GM19324 (cell line): ENCODE results near the gene ACIN1.

Experiments
- ATAC-seq: cut with Tn5 transposase; IDR thresholded peaks from one replicate; pipeline ENCODE4 v1.9.1; 2021; ENCODE audit warnings: mild to moderate bottlenecking, moderate library complexity; ENCODE audit not compliant: unreplicated experiment, low FRiP score

Gene ACIN1

DNA sequence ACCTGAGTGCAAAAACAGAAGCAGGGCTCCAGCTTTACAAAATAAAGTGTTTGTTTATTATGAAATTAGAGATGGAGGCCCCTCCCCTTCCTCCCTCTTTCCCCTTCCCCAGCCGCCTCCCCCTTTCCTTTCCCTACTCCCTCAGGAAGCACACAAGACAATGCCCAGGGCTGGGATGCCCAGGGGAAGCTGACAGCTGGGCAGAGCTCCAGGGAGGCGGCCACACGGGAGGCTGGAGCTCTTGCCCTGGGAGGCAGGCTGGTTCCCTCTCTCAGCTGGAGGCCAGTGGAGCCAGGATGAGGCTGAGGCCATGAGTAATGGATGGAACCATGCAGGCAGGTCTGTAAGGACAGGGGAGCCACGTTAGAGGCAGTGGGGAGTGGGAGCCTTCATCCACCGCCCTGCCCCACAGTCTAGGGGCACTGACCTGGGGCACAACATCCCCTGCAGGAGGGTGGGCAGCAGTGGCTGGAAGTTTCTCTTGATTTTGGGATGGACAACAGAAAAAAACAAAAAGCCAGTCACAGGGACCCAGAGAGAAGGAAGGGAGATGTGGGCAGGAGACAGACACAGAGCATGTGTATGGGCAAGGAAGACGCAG is 47.8 kb downstream of the ACIN1 start:
- ATAC-seq, result no peak

DNA sequence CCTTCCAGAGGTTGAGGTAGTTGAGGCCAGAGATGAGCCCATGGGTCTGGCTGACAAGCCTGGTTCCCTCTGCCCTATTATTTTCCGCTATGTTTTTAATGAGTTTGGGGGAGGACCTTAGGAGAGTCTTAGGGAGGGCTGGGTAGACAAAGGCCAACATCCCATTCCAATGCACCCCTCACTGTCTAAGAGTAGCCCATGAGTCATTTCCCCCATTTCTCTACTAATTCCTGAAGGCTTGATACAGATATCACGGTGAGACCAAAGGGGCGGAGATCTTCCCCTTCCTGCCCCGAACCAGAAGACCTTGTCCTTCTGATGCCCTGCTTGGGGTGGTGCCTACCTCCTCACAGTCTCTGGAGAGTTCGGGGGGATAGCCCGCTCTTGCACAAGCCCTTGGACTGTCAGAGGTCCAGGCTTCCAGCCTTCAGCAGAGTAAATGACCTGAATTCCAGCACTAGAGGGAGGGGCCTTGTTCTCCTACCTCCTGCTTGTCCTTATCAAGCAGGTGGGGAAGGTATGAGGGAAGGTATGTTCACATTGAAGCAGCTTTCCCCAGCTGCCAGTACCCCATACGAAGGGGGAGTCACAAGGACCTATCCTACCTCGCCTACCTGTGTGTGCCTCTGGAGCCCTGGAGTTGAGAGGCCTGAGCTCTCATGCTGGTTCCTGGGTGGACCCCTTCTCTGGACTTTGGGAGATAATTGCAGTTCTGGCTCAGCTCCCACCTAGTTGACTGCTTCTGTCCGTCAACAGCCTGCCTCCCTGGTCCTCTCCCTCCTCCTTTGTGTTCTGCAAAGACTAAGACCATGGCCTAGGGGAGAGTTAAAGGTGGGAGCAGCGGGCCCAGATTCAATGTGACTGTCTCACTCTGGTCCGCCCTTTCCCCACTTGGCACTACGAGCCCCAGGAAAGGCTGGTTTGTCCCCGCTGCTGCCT is 49.2 kb downstream of the ACIN1 start:
- no peak for ATAC-seq

DNA sequence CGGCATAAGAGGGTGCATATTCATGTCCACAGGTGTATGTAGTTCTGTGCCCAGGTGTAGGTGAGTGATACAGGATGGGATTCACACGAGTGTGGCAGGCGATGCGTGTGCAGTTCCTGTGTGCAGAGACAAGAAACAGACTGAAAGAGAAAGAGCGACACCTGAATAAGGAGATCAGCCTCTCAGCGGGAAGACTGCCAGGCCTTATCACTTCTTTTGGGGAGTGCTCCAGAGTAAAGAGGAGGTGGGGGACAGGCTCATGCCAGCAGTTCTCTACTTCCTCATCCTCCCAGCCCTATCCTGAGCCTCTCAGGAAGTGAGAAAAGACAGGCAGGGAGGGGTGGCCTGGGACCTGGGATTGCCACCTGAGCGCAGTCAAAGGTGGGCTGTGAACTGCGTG is 50.1 kb downstream of the ACIN1 start:
- ATAC-seq, result no peak

DNA sequence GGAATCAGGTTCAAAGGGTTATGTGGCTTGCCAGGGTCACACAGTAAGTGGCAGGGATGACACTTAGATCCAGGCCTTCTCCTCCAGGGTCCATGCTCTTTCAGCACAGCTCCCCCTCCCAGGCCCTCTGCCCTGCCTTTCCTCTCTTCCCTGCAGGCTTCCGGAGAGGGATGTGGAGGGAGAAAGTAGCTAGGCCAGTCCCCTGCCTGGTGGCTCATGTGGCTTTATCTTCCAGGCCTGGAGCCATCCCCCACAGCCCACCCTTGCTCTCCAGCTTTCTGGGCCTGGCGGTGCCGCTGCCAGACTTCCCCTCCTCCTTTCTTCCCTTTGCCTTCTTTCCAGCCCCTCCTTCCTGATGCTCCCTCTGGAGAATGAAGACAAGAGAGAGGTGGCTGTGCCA is 51.2 kb downstream of the ACIN1 start:
- no peak for ATAC-seq

DNA sequence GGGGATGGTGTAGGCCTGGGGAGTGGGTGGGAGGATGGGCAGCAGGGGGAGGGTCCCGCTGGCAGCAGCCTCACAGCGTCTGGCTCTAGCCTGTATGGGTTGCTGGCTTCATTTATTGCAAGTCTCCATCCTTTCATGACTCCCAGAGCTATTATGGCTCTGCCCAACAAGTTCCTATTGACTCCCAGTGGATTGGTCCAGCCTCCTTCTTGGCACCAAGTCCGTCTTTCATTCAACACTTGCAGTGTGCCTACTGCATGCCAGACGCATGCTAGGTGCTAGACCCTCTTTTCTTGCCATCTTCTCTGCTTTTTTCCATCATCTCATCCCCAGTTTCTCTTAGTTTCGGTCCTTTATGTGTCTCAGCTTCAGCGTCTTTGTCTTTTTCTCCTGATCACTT is 51.8 kb downstream of the ACIN1 start:
- ATAC-seq, result no peak

DNA sequence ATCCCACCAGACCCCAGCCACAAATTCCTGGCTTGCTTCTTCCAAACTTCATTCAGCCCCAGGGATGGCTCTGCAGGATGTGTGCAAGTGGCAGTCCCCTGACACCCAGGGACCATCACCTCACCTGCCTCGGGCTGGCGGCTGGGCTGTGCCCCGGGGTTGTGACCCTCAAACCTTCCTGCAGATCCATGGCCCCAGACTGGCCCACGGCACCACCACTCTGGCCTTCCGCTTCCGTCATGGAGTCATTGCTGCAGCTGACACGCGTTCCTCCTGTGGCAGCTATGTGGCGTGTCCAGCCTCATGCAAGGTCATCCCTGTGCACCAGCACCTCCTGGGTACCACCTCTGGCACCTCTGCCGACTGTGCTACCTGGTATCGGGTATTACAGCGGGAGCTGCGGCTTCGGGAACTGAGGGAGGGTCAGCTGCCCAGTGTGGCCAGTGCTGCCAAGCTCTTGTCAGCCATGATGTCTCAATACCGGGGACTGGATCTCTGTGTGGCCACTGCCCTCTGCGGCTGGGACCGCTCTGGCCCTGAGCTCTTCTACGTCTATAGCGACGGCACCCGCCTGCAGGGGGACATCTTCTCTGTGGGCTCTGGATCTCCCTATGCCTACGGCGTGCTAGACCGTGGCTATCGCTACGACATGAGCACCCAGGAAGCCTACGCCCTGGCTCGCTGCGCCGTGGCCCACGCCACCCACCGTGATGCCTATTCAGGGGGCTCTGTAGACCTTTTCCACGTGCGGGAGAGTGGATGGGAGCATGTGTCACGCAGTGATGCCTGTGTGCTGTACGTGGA is 52.6 kb downstream of the ACIN1 start, which contains the start of gene PSMB11:
Gene PSMB11, plus strand, starts transcription at position 51 of the 804 bp plus-strand sequence. Its CDS starts 14 bp downstream, at position 65.
- no peak for ATAC-seq

DNA sequence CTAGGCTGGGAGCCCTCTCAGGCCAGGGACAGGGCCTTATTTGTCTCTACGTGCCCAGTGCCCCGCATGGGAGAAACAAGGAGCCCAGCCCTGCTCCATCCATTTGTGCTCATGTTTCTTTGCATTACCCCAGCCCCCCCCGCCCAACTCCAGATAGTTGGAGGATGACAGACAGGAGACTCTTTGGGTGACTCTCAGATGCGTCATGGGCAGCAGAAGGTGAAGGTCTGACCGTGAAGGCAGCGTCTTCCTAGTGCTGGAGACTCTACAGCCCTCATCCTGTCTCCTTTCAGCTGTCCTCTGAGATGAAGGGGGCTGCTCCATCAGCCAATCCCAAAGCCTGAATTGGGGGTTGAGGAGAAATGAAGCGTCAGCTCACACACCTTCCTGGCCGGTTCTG is 53.2 kb downstream of the ACIN1 start:
- ATAC-seq, result no peak

DNA sequence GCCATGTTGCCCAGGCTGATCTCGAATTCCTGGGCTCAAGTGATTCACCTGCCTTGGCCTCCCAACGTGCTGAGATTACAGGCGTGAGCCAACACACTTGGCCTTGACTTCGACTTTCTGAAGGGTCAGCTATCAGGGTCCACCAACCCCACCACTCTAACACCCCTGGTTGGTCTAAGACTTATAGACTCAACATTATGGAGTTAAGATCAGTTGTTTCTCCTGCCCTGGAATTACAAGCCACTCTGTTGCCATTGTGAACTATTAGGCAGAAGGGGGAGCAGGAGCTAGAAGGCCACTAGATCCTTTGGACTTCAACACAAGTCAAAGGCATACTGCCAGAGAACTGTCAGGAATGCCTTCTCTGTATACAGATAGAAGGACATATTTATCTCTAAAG is 54.8 kb downstream of the ACIN1 start:
- no peak for ATAC-seq

DNA sequence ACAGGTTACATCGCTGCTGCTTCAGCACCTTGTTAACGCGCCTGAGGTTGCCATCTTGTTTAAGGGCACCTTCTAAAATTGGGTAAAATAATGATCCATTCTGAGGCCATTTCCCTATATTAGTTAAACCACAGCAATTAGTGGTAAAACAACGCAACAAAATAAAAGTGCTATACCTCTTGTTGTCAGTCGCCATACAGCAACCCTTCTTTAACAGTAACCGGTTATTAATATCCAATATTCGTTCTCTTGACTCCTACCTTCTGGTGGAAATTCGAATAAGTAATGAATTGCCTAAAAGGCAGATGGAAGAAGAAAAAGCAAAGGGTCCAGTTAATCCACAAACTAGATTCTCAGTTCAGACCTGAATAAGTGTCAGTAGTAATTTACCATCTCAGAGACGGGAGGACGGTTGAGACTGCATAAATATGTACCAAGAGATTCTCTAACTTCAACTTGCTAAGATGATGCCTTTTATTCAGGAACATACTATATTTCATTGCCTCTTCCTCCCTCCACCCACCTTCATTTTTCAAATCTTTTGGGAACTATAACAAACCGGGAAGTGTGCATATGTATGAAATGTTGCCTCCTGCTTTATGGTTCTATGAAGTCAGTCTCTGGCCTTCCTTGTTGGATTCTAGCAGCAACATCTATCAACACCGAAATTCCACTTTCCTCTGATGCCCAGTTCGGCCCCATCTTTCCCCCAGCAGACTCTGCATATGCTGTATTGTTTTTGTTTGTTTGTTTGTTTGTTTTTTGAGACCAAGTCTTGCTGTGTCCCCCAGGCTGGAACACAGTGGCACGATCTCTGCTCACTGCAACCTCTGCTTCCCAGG is 59.4 kb downstream of the ACIN1 start:
- ATAC-seq, result no peak

DNA sequence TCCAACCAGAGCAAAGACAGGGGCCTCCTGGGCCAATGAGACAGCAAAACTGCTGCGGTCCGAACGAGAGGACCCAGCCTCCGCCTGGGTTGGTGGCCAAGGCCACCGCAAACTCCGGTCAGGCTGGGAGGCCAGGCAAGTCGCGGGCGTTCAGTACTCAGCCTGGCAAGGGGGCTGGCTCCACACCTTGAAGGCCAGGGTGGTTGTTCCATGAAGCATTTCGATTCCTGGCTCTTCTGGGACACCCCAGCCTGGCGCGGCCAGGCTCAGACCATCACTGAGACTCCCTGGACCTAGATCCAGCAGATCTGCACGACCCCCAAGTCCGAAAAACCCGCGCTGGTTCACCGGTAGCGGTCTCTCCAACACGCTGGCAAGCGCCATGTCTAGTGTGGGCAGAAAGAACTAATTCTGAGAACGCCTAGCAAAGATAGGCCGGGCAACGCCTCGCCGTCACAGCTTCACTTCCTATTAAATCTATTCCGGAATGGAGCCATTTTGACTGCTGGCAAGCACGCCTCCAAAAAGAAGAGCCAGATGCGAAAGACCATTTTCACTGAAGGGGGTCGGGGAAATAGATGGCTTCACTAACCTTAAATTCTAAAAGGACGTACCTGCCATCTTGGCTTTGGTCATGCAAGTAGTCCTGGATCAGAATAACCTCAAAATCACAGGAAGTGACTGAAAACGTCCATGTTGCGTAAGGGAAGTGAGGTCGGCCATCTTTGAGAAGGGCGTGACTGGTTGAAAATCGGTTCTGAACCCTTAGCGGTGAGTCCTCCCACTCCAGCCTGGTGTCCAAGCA is 60.2 kb downstream of the ACIN1 start, which contains the start of gene PSMB5:
Gene PSMB5, minus strand, starts transcription at position 403 of the 805 bp plus-strand sequence. Its CDS starts 19 bp downstream, at position 384.
- peak; percentile 92 for ATAC-seq

DNA sequence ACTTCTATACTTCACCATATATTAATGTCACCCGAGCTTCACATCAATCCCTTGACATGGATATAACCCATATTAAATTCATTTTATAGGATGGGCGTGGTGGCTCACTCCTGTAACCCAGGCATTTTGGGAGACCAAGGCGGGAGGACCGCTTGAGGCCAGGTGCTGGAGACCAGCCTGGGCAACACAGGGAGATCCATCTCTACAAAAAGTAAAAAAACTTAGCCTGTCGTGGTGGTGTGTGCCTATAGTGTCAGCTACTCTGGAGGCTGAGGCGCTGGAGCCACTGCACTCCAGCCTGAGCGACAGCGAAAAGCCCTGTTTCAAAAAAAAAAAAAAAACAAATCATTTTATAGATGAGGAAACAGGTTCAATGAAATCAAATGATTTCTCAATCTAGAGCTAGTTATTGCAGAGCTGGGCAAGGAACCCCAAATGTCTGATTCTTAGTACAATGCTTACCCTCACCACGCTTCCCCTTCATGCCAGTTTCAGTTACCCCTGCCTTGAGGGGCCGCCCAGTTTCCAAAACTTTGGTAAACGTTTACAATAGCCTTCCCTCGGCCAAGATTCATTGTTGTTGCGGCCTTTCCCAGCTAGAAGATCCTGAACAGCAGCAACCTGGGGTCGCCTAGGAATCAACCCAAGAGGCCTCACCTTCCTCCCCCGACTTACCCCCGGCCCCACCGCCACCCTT is 61.0 kb downstream of the ACIN1 start:
- peak; percentile 6 for ATAC-seq

DNA sequence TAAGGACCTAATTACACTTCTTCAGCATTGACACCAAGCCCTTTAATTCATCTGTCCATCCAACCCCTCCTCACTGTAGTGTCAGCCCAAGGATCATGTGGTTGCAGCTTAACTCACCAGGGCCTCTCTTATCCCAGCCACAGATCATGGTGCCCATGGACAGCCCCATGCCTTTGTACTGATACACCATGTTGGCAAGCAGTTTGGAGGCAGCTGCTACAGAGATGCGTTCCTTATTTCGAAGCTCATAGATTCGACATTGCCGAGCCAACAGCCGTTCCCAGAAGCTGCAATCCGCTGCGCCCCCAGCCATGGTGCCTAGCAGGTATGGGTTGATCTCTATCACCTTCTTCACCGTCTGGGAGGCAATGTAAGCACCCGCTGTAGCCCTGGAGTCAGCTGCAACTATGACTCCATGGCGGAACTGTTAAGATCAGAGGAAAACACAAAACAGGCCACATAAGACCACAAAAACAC is 61.6 kb downstream of the ACIN1 start:
- no peak for ATAC-seq

DNA sequence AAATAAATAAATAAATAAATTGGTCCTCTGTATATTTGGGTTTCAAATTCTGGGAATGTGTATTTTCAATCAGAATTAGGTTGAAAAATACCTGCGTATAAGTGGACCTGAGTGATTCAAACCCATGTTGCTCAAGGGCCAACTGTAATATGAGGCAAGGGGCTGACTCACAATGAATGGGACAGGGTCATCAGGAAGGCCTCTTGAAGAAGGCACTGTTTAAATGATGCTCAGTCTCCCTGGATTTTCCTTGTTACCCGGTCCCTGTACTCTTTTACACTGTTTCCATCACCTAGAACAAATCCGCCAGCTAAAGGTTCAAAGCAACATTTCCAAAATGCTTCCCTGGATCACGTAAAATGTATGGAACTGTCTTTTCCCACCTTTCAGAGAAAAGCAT is 64.0 kb downstream of the ACIN1 start:
- no peak for ATAC-seq

DNA sequence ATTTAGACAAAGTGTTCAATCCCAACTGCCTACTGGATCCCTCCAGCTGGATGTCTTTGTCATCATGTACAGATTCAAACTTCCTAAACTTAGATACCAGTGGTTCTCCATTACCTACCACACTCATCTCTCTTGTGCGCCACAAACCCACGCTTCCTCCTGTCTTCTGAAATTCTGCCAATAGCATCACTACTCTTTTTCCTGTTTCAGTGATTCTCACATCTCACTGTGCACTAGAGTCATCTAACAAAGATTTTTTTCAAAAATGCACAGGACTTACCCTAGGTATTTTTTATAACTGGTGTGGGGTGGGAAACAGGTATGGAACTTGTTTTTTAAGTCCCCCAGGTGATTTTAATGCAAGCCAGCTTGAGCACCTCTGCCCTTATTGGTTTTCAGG is 66.1 kb downstream of the ACIN1 start:
- ATAC-seq, result no peak

DNA sequence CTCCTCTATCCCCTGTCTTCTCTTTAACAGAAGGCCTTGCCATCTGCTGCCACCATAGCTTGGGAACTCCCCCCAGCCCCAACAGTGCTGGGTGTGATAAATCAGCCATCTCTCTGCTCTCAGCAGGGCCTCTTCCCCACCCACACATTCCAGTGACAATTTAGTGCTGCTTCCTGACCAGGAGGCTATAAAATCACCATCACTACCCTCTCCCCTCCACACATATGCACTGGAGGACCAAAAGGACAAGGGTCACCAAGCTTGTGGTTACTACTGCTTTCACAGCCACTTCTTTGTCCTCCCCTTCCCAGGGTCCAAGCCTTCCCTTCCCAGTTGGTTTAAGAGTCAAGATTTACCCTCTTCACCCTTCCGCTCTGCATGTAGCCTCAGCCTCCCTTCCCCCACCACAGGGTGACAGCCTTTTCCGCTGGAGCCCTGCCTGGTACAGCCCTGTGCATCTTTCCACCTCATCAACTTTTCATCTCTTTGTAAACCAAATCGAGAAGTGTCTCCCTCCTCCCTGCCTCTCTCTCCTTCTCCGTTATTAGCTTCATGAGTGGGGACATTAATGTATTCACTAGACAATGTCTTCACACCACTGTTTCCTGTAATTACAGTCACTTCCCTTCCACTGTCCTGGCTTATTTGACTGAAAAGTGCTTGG is 69.7 kb downstream of the ACIN1 start:
- ATAC-seq, result no peak

DNA sequence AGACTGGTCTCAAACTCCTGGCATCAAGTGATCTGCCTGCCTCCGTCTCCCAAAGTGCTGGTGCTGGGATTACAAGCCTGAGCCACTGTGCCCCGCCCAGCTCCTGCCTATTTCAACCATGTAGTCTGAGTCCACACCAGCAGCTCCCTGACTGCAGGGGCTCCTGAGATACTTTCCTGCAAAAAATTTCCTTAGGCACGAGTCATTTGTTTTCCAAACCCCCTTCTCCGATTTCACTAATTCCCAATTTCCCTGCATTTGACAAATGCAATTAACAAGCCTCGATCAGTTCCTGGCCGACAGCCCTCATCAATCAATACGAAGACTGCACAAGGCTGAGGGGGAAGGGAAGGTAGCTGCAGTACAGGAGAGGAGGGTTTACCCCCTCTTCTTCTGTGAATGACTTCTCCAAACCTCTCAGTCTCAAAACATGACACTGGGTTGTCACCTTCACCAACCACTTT is 70.3 kb downstream of the ACIN1 start:
- no peak for ATAC-seq

DNA sequence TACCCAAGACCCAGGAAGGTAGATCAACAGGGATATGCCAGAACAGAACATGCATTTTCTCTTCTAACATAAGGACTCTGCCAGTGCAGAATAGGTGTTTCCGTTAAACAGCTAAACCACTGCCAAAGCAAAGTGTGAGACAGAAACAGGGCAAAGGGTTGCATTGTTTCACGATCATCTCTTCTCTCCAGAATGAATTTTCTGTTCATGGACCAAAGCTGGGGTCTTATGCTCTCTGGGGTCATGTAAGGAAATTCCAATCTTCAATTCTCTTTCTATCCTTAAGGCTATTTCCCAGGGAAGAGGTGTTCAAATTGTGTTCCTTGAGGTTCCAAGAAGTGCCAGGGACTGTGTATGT is 71.2 kb downstream of the ACIN1 start:
- no peak for ATAC-seq
